Stimulated activated CD4-positive, alpha-beta T cell treated with anti-CD3 and anti-CD28 coated beads, Interleukin-2, amount 100 ng/mL, for 48 hours (primary cell): ENCODE data around the gene ZMYM4.
"Not testable (repeated sequence)": the region's sequence is repeated elsewhere in the genome, so short reads cannot be mapped to it uniquely, and the experiment has no call there.

ENCODE experiments used
- DNase-seq, 2 donors: peaks; one replicate each; pipeline ENCODE4 v3.0.0-alpha.2; 2020

Gene ZMYM4

DNA sequence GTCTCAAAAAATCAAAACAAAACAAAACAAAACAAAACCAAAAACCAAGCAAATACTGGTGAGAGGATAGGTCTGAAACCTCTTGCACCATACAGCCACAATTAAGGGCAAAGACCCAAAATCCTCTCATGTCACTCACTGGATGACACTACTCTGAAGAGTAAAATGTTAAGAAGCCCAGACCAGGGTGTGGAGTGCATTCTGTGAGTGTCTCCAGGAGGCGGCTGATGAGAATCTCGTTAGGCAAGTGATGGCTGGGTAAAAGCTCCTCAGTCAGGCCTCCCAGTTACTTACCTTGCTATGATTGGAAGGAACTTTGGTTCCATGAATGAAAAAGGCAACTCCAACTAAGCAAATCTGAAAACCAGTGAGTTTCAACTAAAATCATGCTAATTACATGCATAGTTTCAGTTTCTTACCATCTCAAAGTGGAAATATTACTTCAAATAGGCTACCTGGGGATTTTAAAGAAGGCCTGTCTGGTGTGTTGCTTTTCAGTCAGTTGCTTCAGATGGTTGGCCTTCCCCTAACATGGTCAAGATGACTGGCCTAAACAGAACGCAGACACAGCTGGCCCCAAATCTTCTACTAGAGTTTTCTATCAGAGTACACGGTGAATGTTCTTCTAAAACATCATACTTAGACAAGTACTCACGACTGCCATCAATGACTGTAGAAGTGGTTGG is 193.6 kb downstream of the ZMYM4 start:
- DNase-seq = no peak

DNA sequence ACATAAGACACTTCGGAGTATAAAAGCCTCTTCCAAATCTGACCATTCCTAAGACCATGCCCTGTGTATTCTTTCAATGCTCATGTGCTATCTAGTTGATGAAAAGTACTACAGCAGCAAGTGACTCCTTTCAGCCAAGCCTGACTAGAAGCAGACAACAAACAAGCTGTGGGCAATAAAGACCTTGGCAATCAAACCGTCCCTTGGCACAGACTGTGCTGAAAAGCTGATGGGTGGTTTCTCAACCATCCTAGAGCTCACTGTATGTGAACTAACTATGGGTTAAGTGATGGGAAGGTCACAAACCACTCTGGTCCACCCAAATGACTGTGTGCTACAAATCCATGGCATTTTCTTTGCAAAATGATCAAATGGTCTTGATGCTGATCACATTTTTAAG is 194.7 kb downstream of the ZMYM4 start:
- DNase-seq = no peak

DNA sequence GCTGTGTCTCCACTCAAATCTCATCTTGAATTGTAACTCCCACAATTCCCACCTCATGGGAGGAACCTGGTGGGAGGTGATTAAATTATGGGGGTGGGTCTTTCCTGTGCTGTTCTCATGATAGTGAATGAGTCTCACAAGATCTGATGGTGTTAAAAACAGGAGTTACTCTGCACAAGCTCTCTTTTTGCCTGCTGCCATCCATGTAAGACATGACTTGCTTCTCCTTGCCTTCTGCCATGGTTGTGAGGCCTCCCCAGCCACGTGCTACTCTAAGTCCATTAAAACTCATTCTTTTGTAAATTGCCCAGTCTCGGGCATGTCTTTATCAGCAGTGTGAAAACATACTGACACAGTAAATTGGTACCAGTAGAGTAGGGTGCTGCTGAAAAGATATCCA is 195.2 kb downstream of the ZMYM4 start:
- not testable (repeated sequence) for DNase-seq

- no peak for DNase-seq
Measured at GRCh38 chr1:35466120-35466519, 197.6 kb downstream of the ZMYM4 start.

DNA sequence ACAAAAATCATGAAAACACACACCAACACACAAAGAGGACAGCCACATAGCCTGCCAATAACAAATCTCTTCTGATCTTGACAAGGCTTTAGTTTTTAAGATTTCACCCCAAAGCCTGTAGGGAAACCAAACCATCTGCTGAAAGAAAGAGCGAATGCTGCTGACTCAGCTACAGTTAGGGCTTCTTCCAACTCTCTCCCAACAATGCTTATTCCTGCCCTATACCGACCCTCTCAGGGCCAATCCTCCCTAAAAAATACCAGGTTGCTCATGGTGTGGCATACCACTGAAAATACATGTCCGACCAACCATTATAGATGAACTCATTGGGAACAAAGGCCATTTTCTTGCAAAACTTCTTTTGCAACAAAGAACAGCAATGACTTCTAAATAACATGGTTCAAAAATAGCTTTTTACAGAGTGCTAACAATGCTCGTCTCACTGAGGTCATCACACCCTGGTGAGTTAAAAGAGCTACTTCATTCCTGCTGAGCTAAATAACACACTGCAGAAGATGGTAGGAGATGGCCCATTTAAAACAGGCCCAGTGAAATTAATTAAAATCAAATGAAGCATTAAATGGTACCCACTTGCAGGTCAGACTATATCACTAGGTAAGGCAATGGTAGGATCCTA is 202.6 kb downstream of the ZMYM4 start:
- DNase-seq = no peak
